Right lobe of liver (tissue), 6 donors: ENCODE data around the gene MGP. TPM values are rescaled to one million over a fixed set of nuclear protein-coding genes. Genes with fewer than 3 reads are reported as not detected.

Experiments used
- ATAC-seq, 4 donors: fragments of 200-7000 bp; cut with Tn5 transposase; one replicate each; pipeline ENCODE4 v1.9.1; 2020; ENCODE audit warnings: mild to moderate bottlenecking in 4 of 4, moderate library complexity in 4 of 4
- DNase-seq, 3 donors: peaks; one replicate each; pipeline ENCODE4 v3.0.0-alpha.2; 2020
- H3K27ac ChIP-seq, 3 donors: fragments of 200-600 bp; one replicate each; pipeline ENCODE4 v1.8.0; 2022
- H3K27me3 ChIP-seq, 2 donors: fragments of 200-600 bp; one replicate each; pipeline ENCODE4 v1.8.0; 2022
- H3K36me3 ChIP-seq, 4 donors: fragments of 200-600 bp; sonication (generic) in 1 of 4; one replicate each; pipeline versions ENCODE4 v1.5.1 to v1.8.0; 2017 to 2022; ENCODE audit warnings: control low read depth in 1 of 4
- H3K4me1 ChIP-seq, 4 donors: fragments of 200-600 bp; sonication (generic) in 1 of 4; one replicate each; pipeline versions ENCODE4 v1.5.1 to v1.8.0; 2017 to 2022; ENCODE audit warnings: control low read depth in 1 of 4
- H3K4me3 ChIP-seq, 3 donors: fragments of 200-600 bp; one replicate each; pipeline ENCODE4 v1.8.0; 2022
- H3K9me3 ChIP-seq, 4 donors: fragments of 200-600 bp; sonication (generic) in 1 of 4; one replicate each; pipeline versions ENCODE4 v1.5.1 to v1.8.0; 2017 to 2022; ENCODE audit warnings: control low read depth in 1 of 4
- POLR2A ChIP-seq: fragments of 450-650 bp; IDR thresholded peaks from one replicate; pipeline ENCODE4 v1.6.1; 2017; ENCODE audit warnings: antibody characterized with exemption, mild to moderate bottlenecking
- WGBS: methylation state at CpG from one replicate; pipeline ENCODE4 v1.1.6; 2018; ENCODE audit warnings: low coverage, low lambda C conversion rate; ENCODE audit not compliant: insufficient coverage; ENCODE audit errors: missing lambda C conversion rate; 5-methylcytosine and 5-hydroxymethylcytosine counted together
- intact Hi-C, 2 donors: fragments of 100-400 bp; cut with DNase I; formaldehyde crosslinking; loops; one replicate each; pipeline versions ENCODE4 v1.11.2 to v1.14.1; 2022
- total RNA-seq, 6 experiments: library from RNA; depleted of rRNA in 2 of 6; stranded (reverse); fragments of >200 nt in 2 of 6; fragmentation: NEBNext Ultra II Directional in 3 of 6; extraction: Animal tissue kit (Norgen Biotek cat#: 25700) in 3 of 6; gene quantifications; one replicate each; pipeline versions ENCODE4 v1.1.0 to v1.2.4, GENCODE V29; 2016 to 2023
- TF ChIP-seq, protein P1 (sequence below), 4 donors: fragments of 200-600 bp in 3 of 4; fragments of 450-650 bp in 1 of 4; IDR thresholded peaks; one replicate each; pipeline versions ENCODE4 v1.5.1 to v1.8.0; 2016 to 2022; ENCODE audit warnings: antibody characterized with exemption in 4 of 4, mild to moderate bottlenecking in 2 of 4
- donor health status: DM: no; HTN: yes; CAD: no.
- donor health status: DM: no; HTN: no; CAD: no.
- donor health status: DM: no; HTN: no; CAD: no.
- donor health status: DM: no; HTN: yes; CAD: no.
- donor health status: DM: no; HTN: yes; CAD: no.

Gene MGP
- total RNA-seq, 6 experiments from 2014 or later: 4.7 to 15.1 (median 7.1) TPM

DNA sequence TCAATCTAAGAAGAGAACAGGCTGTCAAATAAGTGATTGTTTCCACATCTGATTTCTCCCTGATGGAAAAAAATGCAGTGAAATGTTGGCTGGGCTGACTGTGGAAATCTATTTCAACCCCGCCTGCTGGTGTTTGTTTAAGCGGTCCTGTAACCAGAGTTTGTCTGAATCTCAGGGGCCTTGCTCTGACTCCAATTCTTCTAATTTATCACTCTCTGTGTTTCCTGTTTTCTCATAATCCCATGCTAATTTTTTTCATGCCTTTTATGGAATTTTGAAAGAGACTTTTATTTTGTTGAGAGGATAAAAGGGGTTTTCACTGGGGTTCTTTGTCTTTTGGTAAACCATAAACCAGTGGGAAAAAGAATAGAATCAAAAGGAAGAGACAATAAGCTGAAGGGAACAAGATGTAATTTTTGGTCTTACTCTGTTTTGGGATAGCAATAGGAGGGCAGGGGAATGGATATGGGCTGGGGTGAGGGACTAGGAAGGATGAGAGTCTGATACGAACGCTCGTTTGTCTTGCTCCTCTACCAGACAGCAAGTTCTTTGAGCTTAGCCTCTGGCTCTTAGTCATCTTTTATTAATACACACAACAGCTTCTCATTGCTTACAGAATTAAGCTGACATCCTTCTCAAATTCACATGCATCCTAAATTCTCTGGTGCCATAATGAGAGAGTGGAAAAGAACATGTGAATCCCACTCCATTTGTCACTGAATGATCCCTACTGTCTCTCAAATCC, 8.0 kb upstream of the MGP start:
- Histone ChIP-seq H3K4me3 (no peak overlapping the region), H3K4me1 (no peaks in the 10 kb centered on the region), H3K36me3 (no peaks in the 10 kb centered on the region), H3K27me3 (no peaks in the 10 kb centered on the region), H3K27ac (peak overlapping the region in 2 of 3 donors; percentile 20 to 60), H3K9me3 (no peaks in the 10 kb centered on the region)
- intact Hi-C loops: no loop called here
- no peak for TF ChIP-seq POLR2A
- TF ChIP-seq, protein P1, sequence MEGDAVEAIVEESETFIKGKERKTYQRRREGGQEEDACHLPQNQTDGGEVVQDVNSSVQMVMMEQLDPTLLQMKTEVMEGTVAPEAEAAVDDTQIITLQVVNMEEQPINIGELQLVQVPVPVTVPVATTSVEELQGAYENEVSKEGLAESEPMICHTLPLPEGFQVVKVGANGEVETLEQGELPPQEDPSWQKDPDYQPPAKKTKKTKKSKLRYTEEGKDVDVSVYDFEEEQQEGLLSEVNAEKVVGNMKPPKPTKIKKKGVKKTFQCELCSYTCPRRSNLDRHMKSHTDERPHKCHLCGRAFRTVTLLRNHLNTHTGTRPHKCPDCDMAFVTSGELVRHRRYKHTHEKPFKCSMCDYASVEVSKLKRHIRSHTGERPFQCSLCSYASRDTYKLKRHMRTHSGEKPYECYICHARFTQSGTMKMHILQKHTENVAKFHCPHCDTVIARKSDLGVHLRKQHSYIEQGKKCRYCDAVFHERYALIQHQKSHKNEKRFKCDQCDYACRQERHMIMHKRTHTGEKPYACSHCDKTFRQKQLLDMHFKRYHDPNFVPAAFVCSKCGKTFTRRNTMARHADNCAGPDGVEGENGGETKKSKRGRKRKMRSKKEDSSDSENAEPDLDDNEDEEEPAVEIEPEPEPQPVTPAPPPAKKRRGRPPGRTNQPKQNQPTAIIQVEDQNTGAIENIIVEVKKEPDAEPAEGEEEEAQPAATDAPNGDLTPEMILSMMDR (IDR thresholded peaks at IDR 0.05): no peak
- ATAC-seq (peak in 2 of 4 donors; percentile 30 to 42), DNase-seq (no peak)
- 56% methylated on average over 5 of the region's 5 CpGs for WGBS

DNA sequence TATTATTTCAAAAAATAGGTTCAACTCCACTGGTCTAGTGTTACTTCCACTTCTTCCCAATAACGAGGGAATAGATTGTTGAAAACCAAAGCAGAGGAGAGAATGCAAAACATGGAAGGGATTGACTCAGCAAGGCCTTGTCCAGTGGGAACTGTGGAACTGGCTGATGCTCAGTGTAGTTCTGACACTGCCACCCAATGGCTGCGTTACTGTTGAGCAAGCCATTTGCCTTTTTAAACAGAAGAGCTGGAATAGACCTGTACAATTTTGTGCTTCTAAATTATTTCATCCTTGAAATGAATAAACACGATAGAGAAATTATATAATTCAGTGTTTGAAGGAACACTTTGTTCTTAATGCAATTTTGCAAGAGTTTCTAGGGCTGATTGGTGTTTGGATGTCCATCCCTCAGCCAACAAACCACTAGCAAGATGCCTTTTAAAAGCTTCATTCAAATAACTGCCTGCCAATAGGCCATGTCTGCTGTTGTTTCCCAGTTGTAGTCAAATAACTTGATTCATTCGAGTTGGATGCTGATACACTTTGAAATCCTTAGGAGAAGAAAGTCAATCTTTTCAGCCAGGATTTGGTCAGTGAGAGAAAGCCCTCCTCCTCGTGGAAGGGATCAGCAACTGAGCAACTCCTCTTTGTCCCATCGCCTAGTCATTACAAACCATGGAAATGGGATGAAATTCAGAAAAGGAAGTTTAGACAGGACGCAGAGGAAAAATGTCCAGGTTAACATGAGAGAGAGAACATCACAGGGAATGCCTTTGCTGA, 7.3 kb upstream of the MGP start:
- DNase-seq (no peak), ATAC-seq (peak; percentile 59 to 82 (median 73))
- H3K36me3 ChIP-seq: no peaks in the 10 kb centered on the region
- intact Hi-C loops: no loop called here
- H3K27me3 ChIP-seq: no peaks in the 10 kb centered on the region
- no peaks in the 10 kb centered on the region for H3K9me3 ChIP-seq
- H3K4me3 ChIP-seq: no peak overlapping the region
- TF ChIP-seq POLR2A: no peak
- TF ChIP-seq, protein P1 (IDR thresholded peaks at IDR 0.05): peak in 3 of 4 donors; percentile 16 to 31 (median 17)
- WGBS: 38% methylated on average over 6 of the region's 7 CpGs
- peak overlapping the region in 2 of 3 donors; percentile 20 to 60 for H3K27ac ChIP-seq
- no peaks in the 10 kb centered on the region for H3K4me1 ChIP-seq

DNA sequence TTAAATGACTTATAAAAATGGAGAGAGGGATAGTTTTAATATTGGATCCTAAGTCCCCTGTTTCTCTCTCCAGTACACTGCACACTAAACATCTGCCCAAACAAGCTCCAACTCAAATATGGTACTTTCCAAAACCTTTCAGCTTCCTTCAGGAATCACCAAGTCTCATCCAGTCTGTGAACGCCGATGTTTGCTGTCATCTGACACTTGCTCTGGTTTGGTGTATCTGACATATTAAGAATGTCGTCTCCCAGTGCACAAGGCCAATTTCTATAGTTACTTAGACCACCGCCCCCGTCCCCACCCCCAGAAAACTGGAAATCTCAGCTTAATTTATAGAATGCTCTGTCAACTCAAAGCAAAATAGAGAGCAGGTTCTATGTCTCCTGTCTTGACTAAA, 5.0 kb upstream of the MGP start:
- H3K27ac ChIP-seq: no peak overlapping the region
- no peaks in the 10 kb centered on the region for H3K36me3 ChIP-seq
- H3K9me3 ChIP-seq: no peaks in the 10 kb centered on the region
- no peaks in the 10 kb centered on the region for H3K27me3 ChIP-seq
- H3K4me3 ChIP-seq: no peak overlapping the region
- intact Hi-C loops: no loop called here
- ATAC-seq: no peak
- H3K4me1 ChIP-seq: no peaks in the 10 kb centered on the region
- 69% methylated on average over 5 of the region's 5 CpGs for WGBS
- no peak for TF ChIP-seq POLR2A
- TF ChIP-seq, protein P1 (IDR thresholded peaks at IDR 0.05): no peak
- no peak for DNase-seq

DNA sequence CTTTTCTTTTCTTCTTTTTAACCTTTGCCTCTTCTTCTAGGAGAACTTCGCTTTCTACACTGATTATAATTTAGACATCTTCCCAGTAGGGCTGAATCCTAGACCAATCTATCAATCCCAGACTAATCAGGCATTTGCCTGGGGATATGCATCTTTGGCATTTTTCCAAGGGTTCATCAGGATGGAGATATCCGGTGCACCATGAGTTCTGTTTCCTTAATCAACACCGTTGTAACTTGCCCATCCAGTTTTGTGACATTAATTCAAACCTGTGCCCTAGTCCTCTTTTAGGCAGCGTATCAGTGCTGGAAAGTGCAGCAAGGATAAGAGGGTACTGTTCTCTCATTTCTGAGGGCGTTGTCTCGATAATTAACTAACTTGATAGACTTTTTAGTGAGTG, 617 bp upstream of the MGP start:
- no peaks in the 10 kb centered on the region for H3K9me3 ChIP-seq
- H3K27me3 ChIP-seq: no peaks in the 10 kb centered on the region
- H3K36me3 ChIP-seq: no peaks in the 10 kb centered on the region
- TF ChIP-seq POLR2A: no peak
- TF ChIP-seq, protein P1 (IDR thresholded peaks at IDR 0.05): no peak
- no peak overlapping the region for H3K4me3 ChIP-seq
- WGBS: 56% methylated on average over 6 of the region's 6 CpGs
- ATAC-seq (no peak), DNase-seq (no peak)
- no peaks in the 10 kb centered on the region for H3K4me1 ChIP-seq
- no peak overlapping the region for H3K27ac ChIP-seq
- intact Hi-C loops: no loop called here
